ENCODE measurements around the gene GINS2. TPM values are rescaled to one million over a fixed set of nuclear protein-coding genes. Genes with fewer than 3 reads are reported as not detected.

GINS2 gene
- polyA plus RNA-seq, 1 of the 3 experiments (the other 2 are of a cell fraction), result 9.0 TPM

DNA sequence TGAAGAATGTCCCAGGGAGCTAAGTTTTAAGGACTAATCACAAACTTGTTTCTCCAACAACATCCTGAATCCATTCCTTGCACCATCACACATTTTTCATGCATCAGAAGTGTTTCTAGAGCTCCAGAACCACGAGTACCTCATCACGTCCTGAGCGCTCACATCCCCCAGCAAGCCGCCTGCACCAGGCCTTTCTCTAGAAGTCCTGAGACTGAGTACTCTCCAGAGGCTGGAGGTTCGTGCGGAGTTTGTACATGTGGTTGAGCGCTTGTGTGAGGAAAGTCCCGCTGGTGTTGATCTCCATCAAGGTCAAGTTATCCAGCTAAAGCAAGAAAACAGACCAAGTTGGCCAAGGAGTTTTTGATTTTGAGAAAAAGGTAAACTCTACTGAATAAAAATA lies 10.7 kb downstream of the GINS2 start:
- ChIA-PET POLR2A (no interaction called here), CTCF (interaction anchor here (0.6 to 13.2 kb wide), 7 partner anchors 11 to 1572 kb away, joined by 3 to 138 read pairs (median 4); partner anchors contain the start of gene GINS2)
- Histone ChIP-seq H3K4me2 (no peak overlapping the region), H3K36me3 (replicated peaks in 1 of 2; ENCODE audit: control insufficient read depth in 1 of 2, insufficient read depth in 2 of 2, low read length in 1 of 2) (peaks cover 46 to 56% of the 10 kb centered on the region in 2 experiments), H3K9ac (no peak overlapping the region), H3K9me3 (no peaks in the 10 kb centered on the region), H4K20me1 (ENCODE audit: insufficient read depth) (no peaks in the 10 kb centered on the region), H3K9me2 (no peaks in the 10 kb centered on the region), H3K79me2 (ENCODE audit: insufficient read depth) (peaks cover 3% of the 10 kb centered on the region; the same call in 1 of the 2 replicates), H3K4me3 (ENCODE audit: low read depth in 2 of 2, low read length in 1 of 2) (no peak overlapping the region), H3K4me1 (ENCODE audit: control insufficient read depth in 1 of 2, insufficient read depth in 2 of 2, low read depth in 1 of 2, low read length in 1 of 2) (peaks cover 9 to 42% of the 10 kb centered on the region in 2 experiments; a peak in 2 of 4 replicates), H3K27me3 (ENCODE audit: insufficient read depth) (no peaks in the 10 kb centered on the region), H3F3A (replicated peaks; ENCODE audit: insufficient read depth) (peaks cover 8% of the 10 kb centered on the region), H3K27ac (ENCODE audit: low read depth in 2 of 2, low read length in 1 of 2) (no peak overlapping the region), H2AFZ (ENCODE audit: low read depth) (no peak overlapping the region)
- no peak for DNase-seq
- 91% methylated on average over 8 of the region's 8 CpGs for WGBS (ENCODE audit: low lambda C conversion rate)
- TF ChIP-seq, protein P1, sequence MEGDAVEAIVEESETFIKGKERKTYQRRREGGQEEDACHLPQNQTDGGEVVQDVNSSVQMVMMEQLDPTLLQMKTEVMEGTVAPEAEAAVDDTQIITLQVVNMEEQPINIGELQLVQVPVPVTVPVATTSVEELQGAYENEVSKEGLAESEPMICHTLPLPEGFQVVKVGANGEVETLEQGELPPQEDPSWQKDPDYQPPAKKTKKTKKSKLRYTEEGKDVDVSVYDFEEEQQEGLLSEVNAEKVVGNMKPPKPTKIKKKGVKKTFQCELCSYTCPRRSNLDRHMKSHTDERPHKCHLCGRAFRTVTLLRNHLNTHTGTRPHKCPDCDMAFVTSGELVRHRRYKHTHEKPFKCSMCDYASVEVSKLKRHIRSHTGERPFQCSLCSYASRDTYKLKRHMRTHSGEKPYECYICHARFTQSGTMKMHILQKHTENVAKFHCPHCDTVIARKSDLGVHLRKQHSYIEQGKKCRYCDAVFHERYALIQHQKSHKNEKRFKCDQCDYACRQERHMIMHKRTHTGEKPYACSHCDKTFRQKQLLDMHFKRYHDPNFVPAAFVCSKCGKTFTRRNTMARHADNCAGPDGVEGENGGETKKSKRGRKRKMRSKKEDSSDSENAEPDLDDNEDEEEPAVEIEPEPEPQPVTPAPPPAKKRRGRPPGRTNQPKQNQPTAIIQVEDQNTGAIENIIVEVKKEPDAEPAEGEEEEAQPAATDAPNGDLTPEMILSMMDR (IDR thresholded peaks at IDR 0.05), result no peak
- TF ChIP-seq YY1 (IDR thresholded peaks at IDR 0.05; ENCODE audit: low read depth), result no peak
- TF ChIP-seq ELF1 (IDR thresholded peaks at IDR 0.05), result no peak
- no peak for TF ChIP-seq EP300 (IDR thresholded peaks at IDR 0.05; ENCODE audit: borderline replicate concordance in 1 of 2, low read depth in 1 of 2, low read length in 1 of 2)
- no peak for TF ChIP-seq FOXJ3 (CRISPR knock-in tag; IDR thresholded peaks at IDR 0.05)
- no peak for TF ChIP-seq RAD21 (IDR thresholded peaks at IDR 0.05; ENCODE audit: low read length)
- TF ChIP-seq POLR2AphosphoS5 (IDR thresholded peaks at IDR 0.05; ENCODE audit: low read depth, low read length), result no peak
- no peak for TF ChIP-seq NFIC (IDR thresholded peaks at IDR 0.05; ENCODE audit: borderline replicate concordance)
- no peak for TF ChIP-seq JUND (IDR thresholded peaks at IDR 0.05)
- no peak for TF ChIP-seq TEAD4 (IDR thresholded peaks at IDR 0.05; ENCODE audit: borderline replicate concordance, insufficient read depth)
- TF ChIP-seq GATA2 (CRISPR knock-in tag; IDR thresholded peaks at IDR 0.05), result no peak
- TF ChIP-seq, protein P2, sequence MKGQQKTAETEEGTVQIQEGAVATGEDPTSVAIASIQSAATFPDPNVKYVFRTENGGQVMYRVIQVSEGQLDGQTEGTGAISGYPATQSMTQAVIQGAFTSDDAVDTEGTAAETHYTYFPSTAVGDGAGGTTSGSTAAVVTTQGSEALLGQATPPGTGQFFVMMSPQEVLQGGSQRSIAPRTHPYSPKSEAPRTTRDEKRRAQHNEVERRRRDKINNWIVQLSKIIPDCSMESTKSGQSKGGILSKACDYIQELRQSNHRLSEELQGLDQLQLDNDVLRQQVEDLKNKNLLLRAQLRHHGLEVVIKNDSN (IDR thresholded peaks at IDR 0.05; ENCODE audit: borderline replicate concordance, low read depth), result no peak
- TF ChIP-seq SMC3 (IDR thresholded peaks at IDR 0.05; ENCODE audit: low read depth, low read length), result no peak
- TF ChIP-seq, protein P3, sequence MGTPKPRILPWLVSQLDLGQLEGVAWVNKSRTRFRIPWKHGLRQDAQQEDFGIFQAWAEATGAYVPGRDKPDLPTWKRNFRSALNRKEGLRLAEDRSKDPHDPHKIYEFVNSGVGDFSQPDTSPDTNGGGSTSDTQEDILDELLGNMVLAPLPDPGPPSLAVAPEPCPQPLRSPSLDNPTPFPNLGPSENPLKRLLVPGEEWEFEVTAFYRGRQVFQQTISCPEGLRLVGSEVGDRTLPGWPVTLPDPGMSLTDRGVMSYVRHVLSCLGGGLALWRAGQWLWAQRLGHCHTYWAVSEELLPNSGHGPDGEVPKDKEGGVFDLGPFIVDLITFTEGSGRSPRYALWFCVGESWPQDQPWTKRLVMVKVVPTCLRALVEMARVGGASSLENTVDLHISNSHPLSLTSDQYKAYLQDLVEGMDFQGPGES (IDR thresholded peaks at IDR 0.05; ENCODE audit: low read depth, low read length), result no peak
- no peak for TF ChIP-seq EZH2phosphoT487 (IDR thresholded peaks at IDR 0.05; ENCODE audit: borderline replicate concordance, low read depth)
- no peak for TF ChIP-seq FOSL2 (IDR thresholded peaks at IDR 0.05; ENCODE audit: borderline replicate concordance, low read depth)
- no peak for TF ChIP-seq SIN3A (IDR thresholded peaks at IDR 0.05; ENCODE audit: borderline replicate concordance, low read depth, low read length)
